Measurements from ENCODE around the gene KRT10. TPM values are rescaled to one million over a fixed set of nuclear protein-coding genes. Genes with fewer than 3 reads are reported as not detected.

KRT10 gene
- total RNA-seq, 2 experiments from 2014 or later: 10.7 to 39.7 TPM

DNA sequence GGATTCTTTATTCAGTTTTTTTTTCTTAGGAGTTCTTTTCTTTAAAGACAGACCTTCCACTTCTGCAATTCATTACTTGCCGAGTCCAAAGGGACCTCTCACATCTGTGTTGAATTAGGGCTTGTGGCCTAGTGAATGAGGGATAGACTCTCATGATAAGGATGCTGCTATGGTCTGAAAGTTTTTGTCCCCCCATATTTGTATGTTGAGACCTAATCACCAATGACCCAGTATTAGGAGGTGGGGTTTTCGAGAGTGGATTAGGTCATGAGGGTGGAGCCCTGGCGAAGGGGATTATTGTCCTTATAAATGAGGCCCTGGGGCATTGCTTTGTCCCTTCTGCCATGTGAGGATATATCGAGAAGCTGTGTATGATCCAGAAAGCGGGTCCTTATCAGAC lies 35.1 kb upstream of the KRT10 start:
- no peaks in the 10 kb centered on the region for H3K9me2 ChIP-seq (ENCODE audit: insufficient read depth, low read length)
- H3K36me3 ChIP-seq (ENCODE audit: insufficient read depth, low read length): no peaks in the 10 kb centered on the region
- no TSS peak for BruUV-seq (replicated peaks)
- no peak for TF ChIP-seq EZH2phosphoT487 (IDR thresholded peaks at IDR 0.05; ENCODE audit: borderline replicate concordance, low read depth, low read length)
- no peak for TF ChIP-seq CTCF (conservative IDR thresholded peaks at IDR 0.05; ENCODE audit: low read length)
- no peak for DNase-seq (ENCODE audit: low spot score)
- no peaks in the 10 kb centered on the region for H3K9me3 ChIP-seq (ENCODE audit: low read length)
- no peak overlapping the region for H3K4me2 ChIP-seq (ENCODE audit: low read length)
- ChIA-PET POLR2A (no interaction called here), CTCF (ENCODE audit: unreplicated experiment) (no interaction called here)
- H3K4me1 ChIP-seq (ENCODE audit: insufficient read depth, low read length, poor library complexity, severe bottlenecking): no peaks in the 10 kb centered on the region
- no peak overlapping the region for H3K27ac ChIP-seq (ENCODE audit: low read depth, low read length, poor library complexity, severe bottlenecking)
- no peaks in the 10 kb centered on the region for H3K79me2 ChIP-seq (ENCODE audit: insufficient read depth, low read depth, low read length)
- no peak overlapping the region for H2AFZ ChIP-seq (ENCODE audit: low read length)
- H3K4me3 ChIP-seq (ENCODE audit: low read depth, low read length, poor library complexity, severe bottlenecking): no peak overlapping the region
- no peaks in the 10 kb centered on the region for H4K20me1 ChIP-seq (ENCODE audit: insufficient read depth, low read length)
- intact Hi-C loops (cut with micrococcal nuclease; ENCODE audit: unreplicated experiment): no loop called here

DNA sequence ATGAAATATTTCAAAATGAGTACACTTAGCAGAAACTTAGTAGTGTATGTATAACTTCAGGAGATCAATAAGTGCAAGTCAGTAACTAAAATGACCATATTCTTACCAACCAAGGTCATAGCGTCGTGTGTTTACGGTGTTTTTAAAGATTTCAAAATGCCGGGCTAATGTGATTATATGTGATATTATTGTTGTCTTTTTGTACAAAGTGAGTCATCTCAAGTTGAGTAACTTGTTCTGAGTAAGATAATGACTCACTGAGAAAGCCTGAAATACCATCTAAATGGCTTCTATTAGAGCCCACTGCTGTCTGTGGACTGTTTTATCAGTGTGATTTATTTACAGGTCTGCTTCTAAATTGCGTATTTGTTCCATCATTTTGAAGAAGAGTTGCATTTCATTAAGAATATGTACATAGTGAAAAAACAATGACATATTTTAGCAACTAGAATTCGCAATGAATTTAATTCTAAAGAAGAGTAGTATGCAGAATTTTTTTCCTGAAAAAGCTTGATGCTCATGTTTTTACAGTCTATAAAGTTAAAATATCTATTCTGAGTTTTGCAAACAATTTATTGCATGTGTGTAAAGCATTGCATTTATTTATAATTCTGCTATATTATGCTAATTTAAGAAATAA lies 31.9 kb upstream of the KRT10 start:
- POLR2A ChIA-PET: no interaction called here
- H2AFZ ChIP-seq (ENCODE audit: low read length): no peak overlapping the region
- H3K4me1 ChIP-seq (ENCODE audit: insufficient read depth, low read length, poor library complexity, severe bottlenecking): no peaks in the 10 kb centered on the region
- H3K27ac ChIP-seq (ENCODE audit: low read depth, low read length, poor library complexity, severe bottlenecking): no peak overlapping the region
- intact Hi-C loops (cut with micrococcal nuclease; ENCODE audit: unreplicated experiment): no loop called here
- no peaks in the 10 kb centered on the region for H3K36me3 ChIP-seq (ENCODE audit: insufficient read depth, low read length)
- no TSS peak for BruUV-seq (replicated peaks)
- no peaks in the 10 kb centered on the region for H3K79me2 ChIP-seq (ENCODE audit: insufficient read depth, low read depth, low read length)
- CTCF ChIA-PET (ENCODE audit: unreplicated experiment): no interaction called here
- H4K20me1 ChIP-seq (ENCODE audit: insufficient read depth, low read length): no peaks in the 10 kb centered on the region
- DNase-seq (ENCODE audit: low spot score): no peak
- no peak overlapping the region for H3K4me2 ChIP-seq (ENCODE audit: low read length)
- no peak overlapping the region for H3K4me3 ChIP-seq (ENCODE audit: low read depth, low read length, poor library complexity, severe bottlenecking)
- no peaks in the 10 kb centered on the region for H3K9me3 ChIP-seq (ENCODE audit: low read length)
- TF ChIP-seq CTCF (conservative IDR thresholded peaks at IDR 0.05; ENCODE audit: low read length): no peak
- no peak for TF ChIP-seq EZH2phosphoT487 (IDR thresholded peaks at IDR 0.05; ENCODE audit: borderline replicate concordance, low read depth, low read length)
- H3K9me2 ChIP-seq (ENCODE audit: insufficient read depth, low read length): no peaks in the 10 kb centered on the region

GRCh38 chr17:40852364-40852763 lies 29.9 kb upstream of the KRT10 start:
- intact Hi-C loops (cut with micrococcal nuclease; ENCODE audit: unreplicated experiment): no loop called here
- TF ChIP-seq EZH2phosphoT487 (IDR thresholded peaks at IDR 0.05; ENCODE audit: borderline replicate concordance, low read depth, low read length) (no peak), CTCF (conservative IDR thresholded peaks at IDR 0.05; ENCODE audit: low read length) (no peak)
- H3K79me2 ChIP-seq (ENCODE audit: insufficient read depth, low read depth, low read length): no peaks in the 10 kb centered on the region
- H3K27ac ChIP-seq (ENCODE audit: low read depth, low read length, poor library complexity, severe bottlenecking): no peak overlapping the region
- BruUV-seq (replicated peaks): no TSS peak
- H3K9me2 ChIP-seq (ENCODE audit: insufficient read depth, low read length): no peaks in the 10 kb centered on the region
- H4K20me1 ChIP-seq (ENCODE audit: insufficient read depth, low read length): no peaks in the 10 kb centered on the region
- POLR2A ChIA-PET: no interaction called here
- CTCF ChIA-PET (ENCODE audit: unreplicated experiment): no interaction called here
- no peak overlapping the region for H3K4me3 ChIP-seq (ENCODE audit: low read depth, low read length, poor library complexity, severe bottlenecking)
- no peak for DNase-seq (ENCODE audit: low spot score)
- no peak overlapping the region for H2AFZ ChIP-seq (ENCODE audit: low read length)
- H3K4me2 ChIP-seq (ENCODE audit: low read length): no peak overlapping the region
- H3K9me3 ChIP-seq (ENCODE audit: low read length): no peaks in the 10 kb centered on the region
- no peaks in the 10 kb centered on the region for H3K36me3 ChIP-seq (ENCODE audit: insufficient read depth, low read length)
- no peaks in the 10 kb centered on the region for H3K4me1 ChIP-seq (ENCODE audit: insufficient read depth, low read length, poor library complexity, severe bottlenecking)
